ENCODE data around the gene ATG4D.

ATG4D gene

DNA sequence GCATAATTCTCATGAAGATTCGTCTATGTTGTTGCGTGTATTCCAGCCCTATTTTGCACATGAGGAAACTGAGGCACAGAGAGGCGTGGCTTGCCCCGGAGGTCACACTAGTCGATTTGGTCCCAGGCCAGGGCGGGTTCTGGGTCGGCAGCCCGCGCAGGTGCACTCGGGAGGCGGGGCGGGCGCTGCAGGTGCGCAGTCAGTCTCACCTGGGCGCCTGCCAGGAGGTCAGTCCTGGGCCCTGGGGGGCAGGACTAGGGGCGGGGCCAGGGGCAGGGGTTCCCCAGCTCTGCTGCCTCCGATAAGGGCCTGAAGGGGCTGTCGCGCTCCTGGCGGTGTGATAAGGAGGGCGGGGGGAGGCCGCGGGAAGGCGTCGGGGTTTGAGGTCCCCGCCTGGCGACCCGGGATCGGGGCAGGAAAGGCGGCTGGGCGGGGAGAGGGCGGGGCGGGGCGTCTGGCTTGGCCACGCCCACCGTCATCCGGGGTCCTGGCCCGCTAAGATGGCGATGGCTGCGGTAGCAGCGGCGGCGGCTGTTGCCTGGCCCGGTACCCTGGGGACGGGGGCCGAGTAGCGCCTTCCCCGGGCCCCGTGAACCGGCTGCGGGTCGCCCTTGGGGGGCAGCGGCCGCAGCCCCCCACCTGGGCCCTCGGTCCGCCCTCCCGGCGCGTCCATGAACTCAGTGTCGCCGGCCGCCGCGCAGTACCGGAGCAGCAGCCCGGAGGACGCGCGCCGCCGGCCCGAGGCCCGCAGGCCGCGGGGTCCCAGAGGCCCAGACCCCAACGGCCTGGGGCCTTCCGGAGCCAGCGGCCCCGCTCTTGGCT is at the start of gene ATG4D:
ATG4D (plus strand) TSS at position 485 of the 822 bp plus-strand sequence; CDS start at position 672, 187 bp downstream.
- no peak for DNase-seq (ENCODE audit: low read depth)

GRCh38 chr19:10497371-10497770 is 46.3 kb upstream of the ATG4D start:
- no peak for DNase-seq (ENCODE audit: low read depth)

DNA sequence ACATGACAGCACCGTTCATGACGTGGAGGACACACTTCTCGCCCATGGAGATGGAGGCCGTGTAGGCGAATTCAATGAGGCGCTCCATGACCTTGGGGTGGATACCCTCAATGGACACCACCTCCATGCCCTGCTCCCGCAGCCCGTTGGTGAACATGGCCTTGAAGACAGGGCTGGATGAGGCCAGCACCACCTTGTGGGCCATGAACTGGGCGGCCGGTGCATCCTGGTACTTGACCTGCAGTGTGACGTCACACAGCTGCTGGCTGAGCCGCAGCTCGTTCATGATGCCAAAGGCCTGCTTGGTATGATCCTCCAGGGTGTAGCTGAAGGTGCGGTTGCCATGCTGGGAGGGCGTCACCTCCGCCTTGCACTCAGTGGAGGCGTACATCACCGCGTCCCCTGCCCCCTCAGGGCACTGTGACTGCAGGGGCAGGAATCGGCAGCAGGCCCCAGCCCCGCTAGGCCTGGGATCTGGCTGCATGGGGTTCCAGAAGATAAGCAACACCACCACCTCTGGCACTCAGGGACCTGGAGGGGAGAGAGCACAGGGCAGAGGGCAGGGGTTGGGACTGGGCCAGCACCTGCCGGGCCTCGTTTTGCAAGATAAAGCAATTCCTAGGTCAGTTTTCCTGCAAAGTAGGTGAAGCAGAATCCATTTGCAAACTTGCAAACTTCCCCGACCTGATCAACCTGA is 44.0 kb upstream of the ATG4D start:
- DNase-seq (ENCODE audit: low read depth) = no peak

- DNase-seq (ENCODE audit: low read depth) = no peak
Measured at GRCh38 chr19:10500247-10500592, 43.5 kb upstream of the ATG4D start.

DNA sequence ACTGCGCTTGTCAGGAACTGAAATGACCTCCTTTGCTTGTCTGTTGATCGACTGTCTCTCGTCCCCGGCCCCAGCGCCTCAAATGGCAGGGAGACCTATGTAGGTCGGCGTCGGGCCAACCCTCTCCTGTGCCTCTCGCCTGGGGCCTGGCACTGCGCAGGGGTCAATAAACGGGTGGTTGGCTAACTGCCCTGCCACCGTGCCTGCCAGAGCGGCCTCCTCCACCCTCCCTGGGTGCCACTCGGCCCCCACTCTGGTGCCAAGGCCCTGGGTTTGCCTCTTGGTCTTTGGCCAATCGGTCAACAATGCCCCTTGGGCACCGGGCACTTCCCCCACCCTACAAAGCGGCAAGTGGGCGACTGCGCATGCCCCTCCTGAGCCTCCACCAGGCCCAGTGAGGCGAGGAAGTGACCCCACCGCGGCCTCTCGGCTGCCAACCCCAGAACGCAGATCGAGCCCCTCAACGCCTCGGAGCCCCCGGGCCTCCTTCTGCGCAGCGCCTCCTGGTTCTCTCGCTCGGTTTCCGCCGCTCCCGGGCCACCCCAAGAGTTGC is 41.7 kb upstream of the ATG4D start:
- DNase-seq (ENCODE audit: low read depth) = no peak

DNA sequence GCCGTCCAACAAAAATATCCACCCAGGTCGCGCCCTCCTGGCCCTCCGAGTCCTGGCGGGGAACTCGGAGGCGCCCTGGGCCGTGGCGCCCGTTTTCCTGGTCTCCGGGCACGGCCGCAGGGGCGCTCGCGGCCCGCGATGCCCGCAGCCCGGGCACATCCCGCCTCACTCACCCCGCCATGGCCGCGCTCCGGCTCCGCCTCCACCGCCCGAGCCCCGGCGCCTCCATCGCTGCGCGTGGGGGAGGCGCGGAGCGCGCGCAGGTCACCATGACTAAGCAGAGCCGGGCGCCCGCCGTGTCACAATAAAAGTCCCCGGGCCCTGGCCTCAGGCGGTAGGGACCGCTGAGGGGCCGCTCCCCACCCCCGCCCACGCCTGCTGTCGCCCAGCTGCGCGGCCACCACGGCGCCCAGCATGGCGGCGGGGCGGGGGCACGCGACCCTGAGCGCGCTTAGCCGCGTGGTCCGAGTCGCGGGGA is 41.1 kb upstream of the ATG4D start:
- DNase-seq (ENCODE audit: low read depth) = peak; percentile 76

DNA sequence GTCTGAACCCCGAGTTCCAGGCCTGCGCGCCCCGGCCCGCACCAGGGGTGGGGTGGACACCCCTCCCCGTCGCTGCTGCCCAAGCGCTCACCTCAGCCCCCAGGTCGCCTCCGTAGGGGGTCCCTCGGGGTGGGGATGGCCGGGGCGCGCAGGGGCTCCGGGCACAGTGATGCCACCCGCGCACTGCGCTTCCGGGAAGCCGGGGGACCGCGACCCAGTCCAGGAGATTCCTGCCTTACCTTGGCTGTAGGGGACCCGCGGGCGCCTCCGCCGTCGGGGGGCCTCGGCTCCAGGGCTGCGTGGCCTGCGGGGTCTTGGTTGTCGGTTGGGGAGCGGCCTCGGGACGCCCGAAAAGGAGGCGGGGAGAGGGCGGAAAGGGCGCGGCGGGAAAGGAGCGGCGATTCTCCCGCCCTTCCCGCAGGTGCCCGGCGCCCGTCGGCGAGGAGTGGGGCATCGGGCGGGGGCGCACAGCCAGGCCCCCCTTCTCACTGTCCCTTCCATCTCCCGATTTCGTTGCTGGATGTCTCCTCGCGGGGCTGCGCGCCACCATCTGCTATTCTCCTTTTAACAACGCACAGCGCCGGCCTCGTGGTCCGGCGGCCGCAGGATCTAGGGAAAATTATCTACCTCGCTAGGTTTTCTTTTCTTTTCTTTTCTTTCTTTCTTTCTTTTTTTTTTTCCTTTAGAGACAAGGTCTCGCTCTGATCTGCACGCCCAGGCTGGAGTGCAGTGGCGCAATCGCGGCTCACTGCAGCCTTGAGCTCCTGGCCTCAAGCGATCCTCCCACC is 40.5 kb upstream of the ATG4D start, which contains the start of gene KEAP1:
KEAP1 (minus strand) TSS at position 355 of the 788 bp plus-strand sequence. CDS start 3,323 bp downstream, outside the sequence.
- no peak for DNase-seq (ENCODE audit: low read depth)

DNA sequence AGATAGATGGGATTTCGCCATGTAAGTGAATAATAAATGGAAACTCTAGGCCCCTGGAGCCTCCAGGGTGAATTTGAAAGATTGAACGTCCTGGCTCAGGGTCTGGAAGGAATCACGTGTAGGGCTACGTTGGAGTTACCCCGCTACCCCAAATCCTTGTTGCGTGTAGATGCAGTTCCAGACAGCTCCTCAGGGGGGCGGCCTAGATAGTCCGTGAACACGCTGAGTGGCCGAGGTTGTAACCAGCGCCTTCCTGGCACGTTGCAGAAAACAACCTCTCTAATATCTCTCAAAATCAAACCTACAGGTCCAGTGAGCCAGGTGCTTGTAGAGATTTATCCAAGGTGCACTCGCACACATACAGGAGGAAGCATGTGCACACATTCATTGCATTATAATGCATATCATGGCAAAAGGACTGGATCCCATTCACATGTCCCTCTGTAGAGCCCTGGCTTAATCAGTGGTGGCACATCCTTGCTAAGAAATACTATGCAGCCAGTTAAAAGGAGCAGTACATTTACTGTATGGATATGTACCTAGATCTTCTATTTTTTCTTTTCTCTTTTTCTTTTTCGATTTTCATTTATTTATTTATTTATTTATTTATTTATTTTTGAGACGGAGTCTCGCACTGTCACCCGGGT is 38.0 kb upstream of the ATG4D start:
- peak; percentile 79 for DNase-seq (ENCODE audit: low read depth)

DNA sequence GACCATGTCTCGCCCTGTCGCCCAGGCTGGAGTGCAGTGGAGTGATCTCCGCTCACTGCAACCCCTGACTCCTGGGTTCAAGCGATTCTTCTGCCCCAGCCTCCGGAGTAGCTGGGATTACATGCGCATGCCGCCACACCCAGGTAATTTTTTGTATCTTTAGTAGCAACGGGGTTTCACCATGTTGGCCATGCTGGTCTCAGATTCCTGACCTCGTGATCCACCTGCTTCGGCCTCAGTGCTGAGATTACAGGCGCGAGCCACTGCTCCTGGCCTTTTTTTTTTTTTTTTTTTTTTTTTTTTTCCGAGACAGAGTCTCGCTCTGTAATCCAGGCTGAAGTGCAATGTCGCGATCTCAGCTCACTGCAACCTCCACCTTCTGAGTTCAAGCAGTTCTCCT is 35.7 kb upstream of the ATG4D start:
- no peak for DNase-seq (ENCODE audit: low read depth)

- DNase-seq (ENCODE audit: low read depth) = no peak
Measured at GRCh38 chr19:10508707-10509106, 35.0 kb upstream of the ATG4D start.

- DNase-seq (ENCODE audit: low read depth) = peak; percentile 44
Measured at GRCh38 chr19:10510301-10510802, 33.4 kb upstream of the ATG4D start.

DNA sequence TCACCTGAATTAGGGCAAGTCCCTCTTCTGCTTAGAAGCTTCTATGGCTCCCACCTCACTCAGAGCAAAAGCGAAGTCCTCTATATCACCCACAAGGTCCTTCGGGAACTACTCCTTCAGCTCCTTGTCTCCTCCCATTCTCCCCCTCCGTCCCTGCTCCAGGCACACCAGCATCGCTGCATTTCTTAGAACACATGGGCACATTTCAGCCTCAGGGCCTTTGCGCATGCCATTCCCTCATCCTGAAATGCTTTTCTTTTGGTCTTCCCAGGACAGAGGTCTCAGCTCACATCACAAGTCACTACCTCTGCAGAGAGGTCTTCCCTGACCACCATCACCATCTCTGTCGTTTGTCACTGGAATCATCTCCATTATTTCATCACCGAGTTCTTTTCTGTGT is 30.5 kb upstream of the ATG4D start:
- DNase-seq (ENCODE audit: low read depth) = no peak

GRCh38 chr19:10514211-10515145 is 29.2 kb upstream of the ATG4D start:
- DNase-seq (ENCODE audit: low read depth) = no peak

- DNase-seq (ENCODE audit: low read depth) = no peak
Measured at GRCh38 chr19:10516064-10516385, 27.7 kb upstream of the ATG4D start.

- DNase-seq (ENCODE audit: low read depth) = no peak
Measured at GRCh38 chr19:10516671-10517286, 26.9 kb upstream of the ATG4D start.

GRCh38 chr19:10517361-10517759 is 26.3 kb upstream of the ATG4D start, which contains the start of gene S1PR5:
Gene S1PR5 (minus strand): TSS chr19:10517447. CDS start chr19:10515011, 2,436 bp downstream.
- DNase-seq (ENCODE audit: low read depth) = no peak

- no peak for DNase-seq (ENCODE audit: low read depth)
Measured at GRCh38 chr19:10517760-10518443, 25.8 kb upstream of the ATG4D start.

DNA sequence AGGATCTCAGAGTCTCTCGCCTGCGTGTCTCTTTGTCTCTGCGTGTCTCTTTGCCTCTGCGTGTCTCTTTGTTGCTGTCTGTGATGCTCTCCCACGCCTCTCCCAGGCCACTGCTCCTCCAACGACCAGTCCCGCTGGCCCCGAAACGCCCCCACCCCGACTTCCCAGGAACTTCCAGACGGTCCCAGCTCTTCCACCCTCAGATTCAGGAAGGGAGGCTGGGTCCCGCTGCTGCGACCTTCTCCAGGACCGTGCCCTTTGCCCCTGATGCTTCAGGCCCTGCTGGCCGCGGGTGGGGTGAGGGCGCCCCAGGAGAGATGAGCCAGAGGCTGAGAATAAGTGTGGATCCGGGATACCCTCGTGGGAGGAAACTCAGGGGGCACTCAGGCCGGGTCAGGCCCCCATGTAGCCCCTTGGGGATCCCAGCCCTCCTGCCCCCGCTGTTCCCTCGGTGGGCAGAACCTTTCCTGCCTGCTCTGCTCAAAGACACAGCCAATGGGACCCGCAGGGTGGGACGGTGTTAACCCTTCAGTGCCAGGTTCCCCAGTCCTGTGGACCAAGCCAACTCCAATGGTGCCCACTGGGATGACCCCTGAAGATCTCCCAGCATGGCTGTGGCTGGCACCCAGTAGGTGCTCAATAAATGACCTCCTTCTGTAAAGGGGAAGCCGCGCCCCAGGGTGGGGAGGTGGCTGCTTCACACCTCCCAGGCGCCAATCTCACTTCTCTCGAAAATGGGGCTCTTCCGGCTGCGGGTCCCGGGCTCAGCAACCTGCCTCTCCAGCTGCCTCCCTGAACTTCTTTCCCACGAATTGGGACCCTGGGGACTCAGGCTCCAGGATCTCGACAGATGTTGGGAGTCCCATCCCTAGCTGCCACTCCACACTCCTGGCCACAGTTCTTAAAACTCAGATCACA is 25.0 kb upstream of the ATG4D start:
- no peak for DNase-seq (ENCODE audit: low read depth)
